HG03378 (cell line): ENCODE measurements around the gene RGS18.
"Not testable (repeated sequence)": the region's sequence is repeated elsewhere in the genome, so short reads cannot be mapped to it uniquely, and the experiment has no call there.

Experiments used
- ATAC-seq: cut with Tn5 transposase; IDR thresholded peaks from one replicate; pipeline ENCODE4 v1.9.1; 2021; ENCODE audit warnings: mild to moderate bottlenecking, moderate library complexity; ENCODE audit not compliant: unreplicated experiment

The RGS18 gene

GRCh38 chr1:192165002-192165401, 6.7 kb downstream of the RGS18 start:
- ATAC-seq, result not testable (repeated sequence)

- no peak for ATAC-seq
Observed at GRCh38 chr1:192167011-192167410, 8.7 kb downstream of the RGS18 start.

GRCh38 chr1:192167911-192168700, 9.8 kb downstream of the RGS18 start:
- ATAC-seq, result no peak

- ATAC-seq, result no peak
Observed at GRCh38 chr1:192168964-192169363, 10.7 kb downstream of the RGS18 start.

GRCh38 chr1:192170196-192170984, 12.1 kb downstream of the RGS18 start:
- no peak for ATAC-seq

GRCh38 chr1:192171123-192171522, 12.9 kb downstream of the RGS18 start:
- ATAC-seq, result no peak

GRCh38 chr1:192175971-192176370, 17.7 kb downstream of the RGS18 start:
- ATAC-seq, result no peak

GRCh38 chr1:192183788-192184187, 25.5 kb downstream of the RGS18 start:
- ATAC-seq, result no peak

- no peak for ATAC-seq
Observed at GRCh38 chr1:192186197-192186596, 27.9 kb downstream of the RGS18 start.

GRCh38 chr1:192190066-192190465, 31.8 kb downstream of the RGS18 start:
- no peak for ATAC-seq

- no peak for ATAC-seq
Observed at GRCh38 chr1:192201303-192201702, 43.0 kb downstream of the RGS18 start.

- ATAC-seq, result no peak
Observed at GRCh38 chr1:192224396-192224795, 66.1 kb downstream of the RGS18 start.

GRCh38 chr1:192224846-192225245, 66.6 kb downstream of the RGS18 start:
- ATAC-seq, result no peak

- ATAC-seq, result no peak
Observed at GRCh38 chr1:192225266-192225665, 67.0 kb downstream of the RGS18 start.

- no peak for ATAC-seq
Observed at GRCh38 chr1:192225703-192226102, 67.4 kb downstream of the RGS18 start.

- no peak for ATAC-seq
Observed at GRCh38 chr1:192227330-192227729, 69.1 kb downstream of the RGS18 start.

- ATAC-seq, result not testable (repeated sequence)
Observed at GRCh38 chr1:192227980-192228379, 69.7 kb downstream of the RGS18 start.

- ATAC-seq, result no peak
Observed at GRCh38 chr1:192232817-192233417, 74.7 kb downstream of the RGS18 start.

- ATAC-seq, result no peak
Observed at GRCh38 chr1:192235127-192235526, 76.9 kb downstream of the RGS18 start.
